Amygdala (tissue), 56 donors: ENCODE data around the gene KRTAP6-1.

ENCODE experiments used
- DNase-seq, 56 donors: peaks; one replicate each; lab custom pipeline; 2025; lab: John Stamatoyannopoulos, UW

Gene KRTAP6-1

GRCh38 chr21:30579346-30579745 is 34.4 kb downstream of the KRTAP6-1 start:
- no peak for DNase-seq

GRCh38 chr21:30577766-30578165 is 36.0 kb downstream of the KRTAP6-1 start:
- DNase-seq = no peak

- no peak for DNase-seq
These were observed 46.1 kb downstream of the KRTAP6-1 start for GRCh38 chr21:30567617-30568016.

GRCh38 chr21:30563630-30564029 is 50.1 kb downstream of the KRTAP6-1 start:
- no peak for DNase-seq
